A549 (cell line): Measurements from ENCODE around the gene KCNC2.

ENCODE experiments used
- HOXB13 ChIP-seq: fragments of 250-450 bp; sonication (Bioruptor Pico); IDR thresholded peaks from 2 replicates; pipeline ENCODE4 v1.5.0; 2020; ENCODE audit warnings: low read depth, mild to moderate bottlenecking, moderate library complexity
- PHF8 ChIP-seq: fragments of 200-600 bp; sonication (generic); IDR thresholded peaks from 2 replicates; pipeline ENCODE4 v1.6.1; 2016; ENCODE audit warnings: low read depth, mild to moderate bottlenecking, antibody characterized with exemption, moderate library complexity, borderline replicate concordance
- POLR2A ChIP-seq: IDR thresholded peaks from 2 replicates; pipeline ENCODE4 v1.6.1; 2012; ENCODE audit warnings: mild to moderate bottlenecking, low read length
- RAD21 ChIP-seq, 2 experiments: fragments of >200 bp in 1 of 2; sonication (Bioruptor Twin) in 1 of 2; formaldehyde crosslinking in 1 of 2; IDR thresholded peaks in 1 of 2; conservative IDR thresholded peaks in 1 of 2; 2 replicates in 1 of 2; 3 replicates in 1 of 2; pipeline ENCODE4 v1.6.1; 2012 to 2018; ENCODE audit warnings: inconsistent platforms in 1 of 2
- ZFP36 ChIP-seq: fragments of 450-650 bp; IDR thresholded peaks from 2 replicates; pipeline ENCODE4 v1.6.1; 2014; ENCODE audit warnings: borderline replicate concordance; ENCODE audit not compliant: partially characterized antibody
- TF ChIP-seq, protein P1 (sequence below): fragments of >200 bp; sonication (Bioruptor Twin); formaldehyde crosslinking; IDR thresholded peaks from 3 replicates; pipeline ENCODE4 v1.5.1; 2016

DNA sequence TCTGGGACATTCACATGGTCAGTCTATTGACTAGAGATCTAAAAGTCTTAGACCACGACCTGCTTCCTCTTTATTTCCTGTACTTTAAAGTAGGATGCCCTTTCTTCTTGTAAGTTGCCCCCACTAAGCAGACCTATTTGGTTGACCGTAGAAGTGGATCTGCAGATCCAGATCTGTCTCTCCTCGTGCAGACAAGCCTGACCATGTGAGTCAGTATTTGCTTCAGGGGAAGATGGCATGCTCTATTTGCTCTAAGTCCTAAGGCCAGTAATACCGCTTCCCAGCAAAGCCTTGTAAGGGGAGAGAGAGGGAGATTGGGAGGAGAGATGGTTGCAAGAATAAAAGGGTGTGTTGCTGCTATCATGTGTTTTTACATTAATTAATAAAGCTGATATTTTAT, 46.8 kb downstream of the KCNC2 start:
- TF ChIP-seq, protein P1, sequence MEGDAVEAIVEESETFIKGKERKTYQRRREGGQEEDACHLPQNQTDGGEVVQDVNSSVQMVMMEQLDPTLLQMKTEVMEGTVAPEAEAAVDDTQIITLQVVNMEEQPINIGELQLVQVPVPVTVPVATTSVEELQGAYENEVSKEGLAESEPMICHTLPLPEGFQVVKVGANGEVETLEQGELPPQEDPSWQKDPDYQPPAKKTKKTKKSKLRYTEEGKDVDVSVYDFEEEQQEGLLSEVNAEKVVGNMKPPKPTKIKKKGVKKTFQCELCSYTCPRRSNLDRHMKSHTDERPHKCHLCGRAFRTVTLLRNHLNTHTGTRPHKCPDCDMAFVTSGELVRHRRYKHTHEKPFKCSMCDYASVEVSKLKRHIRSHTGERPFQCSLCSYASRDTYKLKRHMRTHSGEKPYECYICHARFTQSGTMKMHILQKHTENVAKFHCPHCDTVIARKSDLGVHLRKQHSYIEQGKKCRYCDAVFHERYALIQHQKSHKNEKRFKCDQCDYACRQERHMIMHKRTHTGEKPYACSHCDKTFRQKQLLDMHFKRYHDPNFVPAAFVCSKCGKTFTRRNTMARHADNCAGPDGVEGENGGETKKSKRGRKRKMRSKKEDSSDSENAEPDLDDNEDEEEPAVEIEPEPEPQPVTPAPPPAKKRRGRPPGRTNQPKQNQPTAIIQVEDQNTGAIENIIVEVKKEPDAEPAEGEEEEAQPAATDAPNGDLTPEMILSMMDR: no peak
- TF ChIP-seq ZFP36: no peak
- TF ChIP-seq PHF8: no peak
- TF ChIP-seq RAD21 (conservative IDR thresholded peaks at IDR 0.05 in 1 of 2, IDR thresholded peaks at IDR 0.05 in 1 of 2): no peak
- TF ChIP-seq POLR2A: no peak
- no peak for TF ChIP-seq HOXB13 (CRISPR knock-in tag)
